Heart left ventricle (tissue), 16 donors: ENCODE data around the gene PCSK4. TPM values are rescaled to one million over a fixed set of nuclear protein-coding genes. Genes with fewer than 3 reads are reported as not detected.

Source experiments
- ATAC-seq, 4 donors: fragments of 200-7000 bp; cut with Tn5 transposase; one replicate each; pipeline ENCODE4 v1.9.1; 2020 to 2022; ENCODE audit warnings: moderate library complexity in 4 of 4, mild to moderate bottlenecking in 3 of 4, moderate number of reproducible peaks in 1 of 4
- DNase-seq, 5 donors: peaks; one replicate each; pipeline ENCODE4 v3.0.0-alpha.2; 2020
- H3K27ac ChIP-seq, 12 donors: fragments of 200-600 bp; sonication (generic) in 4 of 12; one replicate each; pipeline versions ENCODE4 v1.5.0 to v1.8.0; 2016 to 2022; ENCODE audit warnings: mild to moderate bottlenecking in 2 of 12
- H3K27me3 ChIP-seq, 9 donors: fragments of 200-600 bp; sonication (generic) in 2 of 9; one replicate each; pipeline versions ENCODE4 v1.5.1 to v1.8.0; 2016 to 2022; ENCODE audit warnings: mild to moderate bottlenecking in 3 of 9
- H3K36me3 ChIP-seq, 9 donors: fragments of 200-600 bp; sonication (generic) in 2 of 9; one replicate each; pipeline versions ENCODE4 v1.5.0 to v1.8.0; 2018 to 2022; ENCODE audit warnings: mild to moderate bottlenecking in 2 of 9
- H3K4me1 ChIP-seq, 12 donors: fragments of 200-600 bp; sonication (generic) in 4 of 12; one replicate each; pipeline versions ENCODE4 v1.5.0 to v1.8.0; 2016 to 2022; ENCODE audit warnings: mild to moderate bottlenecking in 3 of 12
- H3K4me3 ChIP-seq, 12 donors: fragments of 200-600 bp; sonication (generic) in 4 of 12; one replicate each; pipeline versions ENCODE4 v1.5.0 to v1.8.0; 2017 to 2022; ENCODE audit warnings: mild to moderate bottlenecking in 9 of 12, moderate library complexity in 4 of 12
- H3K9me3 ChIP-seq, 12 donors: fragments of 200-600 bp; sonication (generic) in 4 of 12; one replicate each; pipeline versions ENCODE4 v1.5.0 to v1.8.0; 2016 to 2022; ENCODE audit warnings: mild to moderate bottlenecking in 1 of 12
- POLR2A ChIP-seq, 2 donors: fragments of 450-650 bp; IDR thresholded peaks; one replicate each; pipeline ENCODE4 v1.6.1; 2017; ENCODE audit warnings: antibody characterized with exemption in 2 of 2, mild to moderate bottlenecking in 2 of 2, moderate library complexity in 2 of 2
- WGBS, 4 donors: extraction: QIAGEN DNeasy Blood & Tissue Kit in 2 of 4; methylation state at CpG; one replicate each; pipeline versions ENCODE4 v1.1.5 to v1.1.7; 2013 to 2018; 5-methylcytosine and 5-hydroxymethylcytosine counted together
- intact Hi-C, 10 donors: fragments of 100-400 bp; cut with DNase I; formaldehyde crosslinking; loops; one replicate each; pipeline versions ENCODE4 v1.11.1 to v1.14.2; 2022
- polyA plus RNA-seq, 2 donors: library from polyadenylated mRNA; stranded (reverse); fragments of 200-250 nt; gene quantifications; one replicate each; pipeline ENCODE4 v1.2.3, GENCODE V29; 2013
- total RNA-seq, 9 donors: library from RNA; depleted of rRNA in 2 of 9; stranded (reverse); fragments of >200 nt in 2 of 9; fragmentation: NEBNext Ultra II Directional in 3 of 9; extraction: Animal tissue kit (Norgen Biotek cat#: 25700) in 3 of 9; gene quantifications; one replicate each; pipeline versions ENCODE4 v1.1.0 to v1.2.4, GENCODE V29; 2016 to 2023
- TF ChIP-seq, protein P1 (sequence below), 12 donors: fragments of 200-600 bp; sonication (generic) in 4 of 12; IDR thresholded peaks; one replicate each; pipeline versions ENCODE4 v1.5.0 to v1.8.0; 2018 to 2022; ENCODE audit warnings: antibody characterized with exemption in 12 of 12, mild to moderate bottlenecking in 5 of 12
- donor health status: ischemic (EF 13 %, LVEDD 7.1; RV severe dilation, severe dysfunction).
- donor health status: healthy with polysubstance abuse.
- donor health status: DM: no; HTN: yes; CAD: no.
- donor health status: DM: no; HTN: no; CAD: no.
- donor health status: ischemic (EF 25% LVEDD 6.9; RV normal size, moderate dysfunction).
- donor health status: ischemic (EF 25% LVEDD 5.7; RV mildly dilated, moderate dysfunction).
- donor health status: healthy.
- donor health status: DM: yes; HTN: yes; CAD: no.
- donor health status: ischemic (EF 35%, LVEDD 5.7; RV mildly dilated, moderate dysfunction).
- donor health status: nonischemic (EF 11% LVEDD 7.7; RV severe dilation, severe dysfunction).
- donor health status: DM: yes; HTN: yes; CAD: no.
- donor health status: PGD.
- donor health status: ischemic (EF 29% LVEDD 5.4; RV normal size, mild dysfunction).
- donor health status: nonischemic (EF 23%, LVEDD 6.1; RV moderate dilation, normal function).

Gene PCSK4
- total and polyA plus RNA-seq, 11 donors: 0.31 to 1.9 (median 1.2) TPM

DNA sequence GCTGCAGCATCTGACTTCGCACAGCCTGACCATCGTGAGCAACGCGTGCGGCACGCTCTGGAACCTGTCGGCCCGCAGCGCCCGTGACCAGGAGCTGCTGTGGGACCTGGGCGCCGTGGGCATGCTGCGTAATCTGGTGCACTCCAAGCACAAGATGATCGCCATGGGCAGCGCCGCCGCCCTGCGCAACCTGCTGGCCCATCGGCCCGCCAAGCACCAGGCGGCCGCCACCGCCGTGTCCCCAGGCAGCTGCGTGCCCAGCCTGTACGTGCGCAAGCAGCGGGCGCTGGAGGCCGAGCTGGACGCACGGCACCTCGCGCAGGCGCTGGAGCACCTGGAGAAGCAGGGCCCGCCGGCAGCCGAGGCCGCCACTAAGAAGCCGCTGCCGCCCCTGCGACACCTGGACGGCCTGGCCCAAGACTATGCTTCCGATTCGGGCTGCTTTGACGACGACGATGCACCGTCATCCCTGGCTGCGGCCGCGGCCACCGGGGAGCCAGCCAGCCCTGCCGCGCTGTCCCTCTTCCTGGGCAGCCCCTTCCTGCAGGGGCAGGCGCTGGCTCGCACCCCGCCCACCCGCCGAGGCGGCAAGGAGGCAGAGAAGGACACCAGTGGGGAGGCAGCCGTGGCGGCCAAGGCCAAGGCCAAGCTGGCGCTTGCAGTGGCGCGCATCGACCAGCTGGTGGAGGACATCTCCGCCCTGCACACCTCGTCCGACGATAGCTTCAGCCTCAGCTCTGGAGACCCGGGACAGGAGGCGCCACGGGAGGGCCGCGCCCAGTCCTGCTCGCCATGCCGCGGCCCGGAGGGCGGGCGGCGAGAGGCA lies 24.7 kb downstream of the PCSK4 start:
- H3K27me3 ChIP-seq: peaks cover 29 to 61% (median 44%) of the 10 kb centered on the region in 9 donors
- H3K27ac ChIP-seq: no peak overlapping the region
- DNase-seq (peak in 2 of 5 donors; percentile 39 to 67), ATAC-seq (peak in 3 of 4 donors; percentile 45 to 72 (median 48))
- H3K4me1 ChIP-seq: peaks cover 12 to 55% (median 43%) of the 10 kb centered on the region in 12 donors
- 26 to 62% (median 40%) methylated on average over 33 to 83 of the region's 83 CpGs for WGBS, 4 donors
- intact Hi-C loops: no loop called here
- no peaks in the 10 kb centered on the region for H3K9me3 ChIP-seq
- H3K36me3 ChIP-seq: peaks cover 0 to 9% (median 0%) of the 10 kb centered on the region in 9 donors
- H3K4me3 ChIP-seq: peak overlapping the region in 6 of 12 donors; percentile 5 to 29 (median 13)
- TF ChIP-seq, protein P1, sequence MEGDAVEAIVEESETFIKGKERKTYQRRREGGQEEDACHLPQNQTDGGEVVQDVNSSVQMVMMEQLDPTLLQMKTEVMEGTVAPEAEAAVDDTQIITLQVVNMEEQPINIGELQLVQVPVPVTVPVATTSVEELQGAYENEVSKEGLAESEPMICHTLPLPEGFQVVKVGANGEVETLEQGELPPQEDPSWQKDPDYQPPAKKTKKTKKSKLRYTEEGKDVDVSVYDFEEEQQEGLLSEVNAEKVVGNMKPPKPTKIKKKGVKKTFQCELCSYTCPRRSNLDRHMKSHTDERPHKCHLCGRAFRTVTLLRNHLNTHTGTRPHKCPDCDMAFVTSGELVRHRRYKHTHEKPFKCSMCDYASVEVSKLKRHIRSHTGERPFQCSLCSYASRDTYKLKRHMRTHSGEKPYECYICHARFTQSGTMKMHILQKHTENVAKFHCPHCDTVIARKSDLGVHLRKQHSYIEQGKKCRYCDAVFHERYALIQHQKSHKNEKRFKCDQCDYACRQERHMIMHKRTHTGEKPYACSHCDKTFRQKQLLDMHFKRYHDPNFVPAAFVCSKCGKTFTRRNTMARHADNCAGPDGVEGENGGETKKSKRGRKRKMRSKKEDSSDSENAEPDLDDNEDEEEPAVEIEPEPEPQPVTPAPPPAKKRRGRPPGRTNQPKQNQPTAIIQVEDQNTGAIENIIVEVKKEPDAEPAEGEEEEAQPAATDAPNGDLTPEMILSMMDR (IDR thresholded peaks at IDR 0.05): peak; percentile 28 to 61 (median 46)
- no peak for TF ChIP-seq POLR2A (IDR thresholded peaks at IDR 0.05)

DNA sequence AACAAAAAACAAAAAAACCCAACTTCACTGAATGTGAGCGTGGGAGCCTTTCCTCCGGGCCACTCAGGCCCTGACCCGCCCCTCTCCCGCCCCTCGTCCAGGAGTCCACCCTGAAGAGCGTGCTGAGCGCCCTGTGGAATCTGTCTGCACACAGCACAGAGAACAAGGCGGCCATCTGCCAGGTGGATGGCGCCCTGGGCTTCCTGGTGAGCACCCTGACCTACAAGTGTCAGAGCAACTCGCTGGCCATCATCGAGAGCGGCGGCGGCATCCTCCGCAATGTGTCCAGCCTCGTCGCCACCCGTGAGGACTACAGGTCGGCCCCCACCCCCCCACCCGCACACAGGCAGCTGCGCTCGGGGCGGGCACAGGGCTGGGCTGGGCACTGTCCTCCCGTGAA lies 28.3 kb downstream of the PCSK4 start:
- 90 to 95% (median 94%) methylated on average over 24 of the region's 24 CpGs for WGBS, 4 donors
- H3K4me3 ChIP-seq: no peak overlapping the region
- H3K27ac ChIP-seq: no peak overlapping the region
- no peaks in the 10 kb centered on the region for H3K9me3 ChIP-seq
- ATAC-seq: no peak
- intact Hi-C loops: no loop called here
- peaks cover 0 to 24% (median 19%) of the 10 kb centered on the region in 12 donors for H3K4me1 ChIP-seq
- peaks cover 8 to 57% (median 17%) of the 10 kb centered on the region in 9 donors for H3K27me3 ChIP-seq
- H3K36me3 ChIP-seq: peaks cover 0 to 13% (median 0%) of the 10 kb centered on the region in 9 donors
- TF ChIP-seq, protein P1 (IDR thresholded peaks at IDR 0.05): no peak
- DNase-seq: peak in 1 of 5 donors; percentile 58

DNA sequence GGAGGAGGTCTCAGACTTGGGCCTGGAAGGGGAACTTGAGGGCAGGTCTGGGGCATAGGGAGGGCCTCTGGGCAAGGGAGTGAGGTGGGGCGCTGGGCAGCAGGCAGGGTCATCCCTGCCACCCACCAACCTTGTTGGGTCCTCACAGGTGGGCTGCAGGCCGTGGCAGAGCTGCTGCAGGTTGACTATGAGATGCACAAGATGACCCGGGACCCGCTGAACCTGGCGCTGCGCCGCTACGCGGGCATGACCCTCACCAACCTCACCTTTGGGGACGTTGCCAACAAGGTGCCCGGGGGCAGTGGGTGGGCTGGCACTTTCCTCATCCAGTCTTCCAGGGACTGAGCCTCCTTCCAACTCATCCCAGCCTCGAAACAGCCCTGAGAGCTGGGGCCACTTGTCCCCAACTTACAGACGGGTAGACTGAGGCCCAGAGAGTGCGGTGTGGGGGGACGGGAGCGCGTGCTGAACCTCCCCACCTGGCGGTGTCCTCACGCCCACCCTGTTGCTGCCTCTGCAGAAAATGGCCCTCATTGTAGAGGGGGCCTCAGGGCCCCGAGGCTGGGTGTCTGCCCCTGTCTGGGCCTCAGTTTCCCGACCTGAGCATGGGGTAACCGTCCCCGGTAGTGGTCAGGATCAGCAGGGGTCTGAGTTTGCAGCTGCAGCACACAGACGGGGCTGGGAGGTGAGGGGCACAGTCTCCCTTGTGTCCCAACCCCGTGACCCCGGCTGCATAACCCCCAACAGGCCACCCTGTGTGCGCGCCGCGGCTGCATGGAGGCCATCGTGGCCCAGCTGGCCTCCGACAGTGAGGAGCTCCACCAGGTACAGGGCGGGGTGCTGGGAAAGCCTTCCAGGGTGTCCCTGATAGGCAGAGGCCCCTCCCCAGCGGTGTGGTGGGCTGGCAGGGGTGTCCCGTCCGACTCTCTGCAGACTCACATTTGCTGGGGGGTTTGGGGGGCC lies 29.8 kb downstream of the PCSK4 start:
- peaks cover 14 to 57% (median 21%) of the 10 kb centered on the region in 9 donors for H3K27me3 ChIP-seq
- ATAC-seq (no peak), DNase-seq (no peak)

More for the DNA sequence above, 29.8 kb downstream of the PCSK4 start:
- no peak overlapping the region for H3K27ac ChIP-seq
- H3K4me1 ChIP-seq: peaks cover 0 to 24% (median 12%) of the 10 kb centered on the region in 12 donors
- no peak for TF ChIP-seq POLR2A (IDR thresholded peaks at IDR 0.05)
- TF ChIP-seq, protein P1 (IDR thresholded peaks at IDR 0.05): no peak
- no peak overlapping the region for H3K4me3 ChIP-seq
- peaks cover 0 to 13% (median 0%) of the 10 kb centered on the region in 9 donors for H3K36me3 ChIP-seq
- WGBS, 4 donors: 91 to 96% (median 93%) methylated on average over 25 to 36 of the region's 36 CpGs
- intact Hi-C loops: no loop called here
- no peaks in the 10 kb centered on the region for H3K9me3 ChIP-seq
